Suprapubic skin (tissue), 3 donors: ENCODE results near the gene SDC4.
A peak's percentile ranks its signal among the peaks of the same experiment; 100 is the strongest.

Experiments used
- EP300 ChIP-seq: sonication (generic); formaldehyde crosslinking; IDR thresholded peaks from one replicate; pipeline ENCODE4 v1.6.1; 2017; ENCODE audit warnings: antibody characterized with exemption
- POLR2A ChIP-seq, 2 donors: fragments of 450-650 bp; IDR thresholded peaks; one replicate each; pipeline ENCODE4 v1.6.1; 2017; ENCODE audit warnings: antibody characterized with exemption in 2 of 2, mild to moderate bottlenecking in 2 of 2, moderate library complexity in 2 of 2
- TF ChIP-seq, protein P1 (sequence below), 2 donors: fragments of 200-600 bp in 1 of 2; fragments of 450-650 bp in 1 of 2; sonication (generic) in 1 of 2; IDR thresholded peaks; one replicate each; pipeline ENCODE4 v1.5.1; 2016 to 2019; ENCODE audit warnings: antibody characterized with exemption in 2 of 2, mild to moderate bottlenecking in 1 of 2, moderate library complexity in 1 of 2

- TF ChIP-seq POLR2A (IDR thresholded peaks at IDR 0.05) (peak; percentile 90 to 94), EP300 (no peak)
- TF ChIP-seq, protein P1, sequence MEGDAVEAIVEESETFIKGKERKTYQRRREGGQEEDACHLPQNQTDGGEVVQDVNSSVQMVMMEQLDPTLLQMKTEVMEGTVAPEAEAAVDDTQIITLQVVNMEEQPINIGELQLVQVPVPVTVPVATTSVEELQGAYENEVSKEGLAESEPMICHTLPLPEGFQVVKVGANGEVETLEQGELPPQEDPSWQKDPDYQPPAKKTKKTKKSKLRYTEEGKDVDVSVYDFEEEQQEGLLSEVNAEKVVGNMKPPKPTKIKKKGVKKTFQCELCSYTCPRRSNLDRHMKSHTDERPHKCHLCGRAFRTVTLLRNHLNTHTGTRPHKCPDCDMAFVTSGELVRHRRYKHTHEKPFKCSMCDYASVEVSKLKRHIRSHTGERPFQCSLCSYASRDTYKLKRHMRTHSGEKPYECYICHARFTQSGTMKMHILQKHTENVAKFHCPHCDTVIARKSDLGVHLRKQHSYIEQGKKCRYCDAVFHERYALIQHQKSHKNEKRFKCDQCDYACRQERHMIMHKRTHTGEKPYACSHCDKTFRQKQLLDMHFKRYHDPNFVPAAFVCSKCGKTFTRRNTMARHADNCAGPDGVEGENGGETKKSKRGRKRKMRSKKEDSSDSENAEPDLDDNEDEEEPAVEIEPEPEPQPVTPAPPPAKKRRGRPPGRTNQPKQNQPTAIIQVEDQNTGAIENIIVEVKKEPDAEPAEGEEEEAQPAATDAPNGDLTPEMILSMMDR (IDR thresholded peaks at IDR 0.05): peak; percentile 86 to 97
Observed at GRCh38 chr20:45362804-45363610, 14.8 kb upstream of the SDC4 start, which contains the start of gene SYS1.
